Fibroblast of upper back skin (primary cell): Measurements from ENCODE around the gene ABHD8.

Source experiments
- DNase-seq: peaks from one replicate; pipeline ENCODE4 v3.0.0-alpha.2; 2013

The ABHD8 gene

DNA sequence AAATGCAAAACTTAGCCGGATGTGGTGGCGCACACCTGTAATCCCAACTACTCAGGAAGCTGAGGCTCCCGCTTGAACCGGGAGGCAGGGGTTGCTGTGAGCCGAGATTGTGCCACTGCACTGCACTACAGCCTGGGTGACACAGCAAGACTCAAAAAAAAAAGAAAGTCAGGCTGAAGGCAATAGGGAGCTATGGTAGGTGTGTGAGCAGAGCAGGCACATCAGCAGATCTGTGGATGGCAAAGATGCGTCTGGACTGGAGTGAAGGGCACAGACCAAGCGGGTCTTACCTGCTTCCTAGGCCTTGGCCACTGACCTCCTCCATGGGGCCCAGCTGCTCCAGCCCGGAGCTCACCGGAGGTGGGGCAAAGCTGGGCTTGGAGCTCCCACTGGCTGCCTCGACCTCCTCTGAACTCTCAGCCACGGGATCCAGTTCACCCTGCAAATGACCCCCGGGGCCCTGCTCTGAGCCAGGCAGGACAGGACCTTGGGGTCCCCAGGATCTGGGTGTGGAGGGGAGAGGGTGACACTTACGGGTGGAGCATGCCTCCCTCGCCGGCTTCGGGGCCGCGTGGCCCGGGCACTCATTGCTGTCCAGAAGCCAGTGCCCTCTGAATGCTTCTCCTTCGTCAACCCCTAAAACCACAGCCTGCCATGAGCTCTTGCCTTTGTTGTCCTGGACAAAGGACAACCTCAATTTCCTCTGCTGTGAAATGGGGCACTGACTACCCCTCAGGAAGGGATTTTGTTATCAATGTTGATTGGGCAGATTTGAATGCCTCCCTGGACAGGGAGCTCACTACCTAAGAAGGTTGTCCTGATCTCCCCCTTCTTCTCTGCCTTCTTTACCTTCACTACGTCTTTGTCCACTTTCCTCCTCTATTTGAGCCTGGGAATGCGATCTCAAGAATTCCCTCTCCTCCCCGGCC, 39.2 kb downstream of the ABHD8 start:
- DNase-seq: no peak

DNA sequence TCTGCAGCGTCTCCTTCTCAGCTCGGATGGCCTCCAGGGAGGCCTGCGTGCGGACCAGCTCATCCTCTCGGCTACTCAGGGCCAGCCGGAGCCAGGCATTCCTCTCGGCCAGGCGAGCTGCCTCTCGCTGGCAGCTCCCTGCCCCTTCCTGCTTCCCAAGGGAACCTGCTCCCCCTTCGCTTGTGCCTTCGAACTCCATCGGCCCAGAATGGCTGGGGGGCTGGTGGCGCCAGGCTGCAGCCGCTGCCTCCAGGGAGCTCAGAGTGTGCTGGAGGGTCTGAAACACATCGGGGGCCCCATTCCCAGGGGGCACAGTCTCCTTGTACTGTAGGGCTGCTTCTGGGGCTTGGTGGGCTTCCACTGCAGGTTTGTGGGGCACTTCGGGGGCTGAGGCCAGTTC, 40.7 kb downstream of the ABHD8 start:
- no peak for DNase-seq

DNA sequence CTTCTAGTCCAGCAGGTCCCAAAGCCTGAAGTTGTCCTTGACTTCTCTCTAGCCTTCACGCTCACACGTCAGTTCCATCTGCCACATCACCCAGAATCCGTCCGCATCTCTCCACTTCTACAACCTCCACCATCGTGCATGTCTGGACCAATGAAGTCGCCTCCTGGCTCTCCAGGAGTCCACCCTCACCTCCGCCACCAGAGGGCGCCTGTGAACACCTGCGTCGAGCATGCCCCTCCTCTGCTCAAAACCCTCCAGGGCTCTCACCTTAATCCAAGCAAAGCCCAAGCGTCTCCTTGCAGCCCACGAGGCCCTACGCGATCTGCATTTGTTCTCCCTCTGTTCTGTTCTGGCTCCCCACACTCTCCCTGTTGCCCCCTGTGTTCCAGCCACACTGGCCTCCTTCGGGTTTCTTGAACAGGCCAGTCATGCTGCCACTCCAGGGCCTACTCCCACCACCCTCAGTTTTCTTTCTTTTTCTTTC, 42.3 kb downstream of the ABHD8 start:
- peak; percentile 69 for DNase-seq

DNA sequence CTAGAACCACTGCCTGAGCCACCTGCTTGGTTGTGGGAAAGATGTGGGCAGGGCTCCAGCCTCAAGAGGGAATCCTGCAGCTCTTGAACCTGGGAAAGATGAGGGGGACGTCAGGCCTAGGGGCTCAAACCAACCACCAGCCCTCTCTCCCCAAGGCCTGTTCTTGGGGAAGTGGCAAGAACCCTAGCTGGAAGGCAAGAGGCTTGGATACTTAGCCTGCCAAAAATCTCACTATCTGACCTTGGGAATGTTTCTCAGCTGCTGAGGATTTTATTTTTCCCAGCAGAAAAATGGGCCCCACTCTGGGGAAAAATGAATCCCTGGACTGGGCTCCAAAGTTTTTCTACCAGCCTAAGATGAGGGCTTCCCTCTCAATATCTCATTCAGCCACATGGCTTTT, 43.3 kb downstream of the ABHD8 start:
- no peak for DNase-seq

DNA sequence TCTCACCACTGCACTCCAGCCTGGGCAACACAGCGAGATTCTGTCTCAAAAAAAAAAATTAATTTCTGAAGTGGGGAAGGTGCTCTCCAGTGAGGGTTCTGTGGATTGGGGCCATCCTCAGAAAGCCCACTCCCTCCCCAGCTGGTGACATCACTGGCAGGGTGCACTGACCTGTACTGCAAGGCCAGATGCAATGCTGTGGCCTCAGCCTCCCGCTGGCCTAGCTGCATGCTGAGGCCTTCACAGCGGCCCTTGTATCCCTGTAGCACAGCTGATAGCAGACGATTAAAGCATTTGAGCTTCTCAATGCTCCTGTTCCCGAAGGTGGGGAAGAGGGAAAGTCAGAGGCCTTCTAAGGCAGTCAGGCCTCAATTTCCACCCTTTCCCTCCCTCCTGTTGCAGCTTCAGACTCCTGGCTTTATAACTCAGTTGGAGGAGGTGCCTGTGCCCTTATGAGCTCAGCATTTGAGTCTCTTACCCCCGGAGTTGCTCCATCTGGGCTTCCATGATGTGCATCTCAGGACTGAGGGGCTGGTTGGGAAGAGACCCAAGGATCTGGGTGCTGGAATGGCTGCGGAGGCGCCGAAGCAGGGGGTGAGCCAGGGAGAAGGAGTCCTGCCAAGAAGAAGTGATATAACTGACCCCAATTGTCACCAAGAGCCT, 44.0 kb downstream of the ABHD8 start:
- no peak for DNase-seq

DNA sequence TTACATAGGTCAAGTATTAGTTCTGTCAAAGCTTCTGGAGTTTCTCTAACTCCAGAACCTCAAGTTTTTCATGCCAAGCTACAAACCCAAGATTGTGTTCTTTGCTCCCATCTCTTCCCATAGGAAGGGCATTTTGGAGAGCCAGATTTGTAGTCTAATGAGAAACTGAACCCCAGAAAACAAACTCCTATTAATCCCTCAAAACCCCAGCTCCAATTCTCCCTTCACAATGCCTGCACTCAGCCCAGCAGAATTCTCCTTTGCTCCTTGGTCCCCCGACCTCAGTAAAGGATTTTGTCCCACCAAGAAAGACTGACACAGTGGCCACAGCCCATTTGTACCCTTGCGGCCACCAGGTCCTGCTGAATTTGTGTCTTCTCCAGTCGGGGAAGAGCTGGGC, 47.1 kb downstream of the ABHD8 start:
- DNase-seq: no peak

DNA sequence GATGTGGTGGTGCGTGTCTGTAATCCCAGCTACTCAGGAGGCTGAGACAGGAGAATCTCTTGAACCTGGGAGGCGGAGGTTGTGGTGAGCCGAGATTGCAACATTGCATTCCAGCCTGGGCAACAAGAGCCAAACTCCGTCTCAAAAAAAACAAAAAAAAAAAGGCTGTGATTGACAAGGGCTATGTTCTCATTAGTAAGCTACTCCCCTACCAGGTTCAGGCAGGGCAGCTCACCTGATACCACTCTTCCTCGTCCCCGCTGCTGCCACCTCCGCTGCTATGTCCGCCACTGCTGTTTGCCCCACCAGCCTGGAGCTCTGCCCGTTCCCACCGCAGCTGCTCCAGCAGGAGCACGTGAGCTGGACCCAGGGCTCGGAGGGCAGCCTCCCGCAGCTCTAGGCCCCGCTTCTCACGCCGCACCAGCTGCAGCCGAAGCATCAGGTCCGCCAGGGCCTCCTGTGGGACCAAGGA, 48.0 kb downstream of the ABHD8 start:
- DNase-seq: no peak

DNA sequence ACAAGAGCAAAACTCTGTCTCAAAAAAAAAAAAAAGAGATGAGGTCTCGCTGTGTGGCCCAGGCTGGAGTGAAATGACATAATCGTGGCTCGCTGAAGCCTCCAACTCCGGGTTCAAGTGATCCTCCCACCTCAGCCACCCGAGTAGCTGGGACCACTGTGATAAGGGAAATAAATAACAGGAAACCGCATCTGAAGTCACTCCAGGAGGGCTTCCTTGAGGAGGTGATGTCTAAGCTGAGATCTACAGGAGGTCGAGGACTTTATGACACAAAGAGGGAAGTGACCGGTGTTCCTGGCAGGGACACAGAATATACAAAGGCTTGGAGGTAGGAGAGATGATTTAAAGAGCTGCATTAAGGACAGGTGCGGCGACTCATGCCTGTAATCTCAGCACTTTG, 48.6 kb downstream of the ABHD8 start:
- no peak for DNase-seq

DNA sequence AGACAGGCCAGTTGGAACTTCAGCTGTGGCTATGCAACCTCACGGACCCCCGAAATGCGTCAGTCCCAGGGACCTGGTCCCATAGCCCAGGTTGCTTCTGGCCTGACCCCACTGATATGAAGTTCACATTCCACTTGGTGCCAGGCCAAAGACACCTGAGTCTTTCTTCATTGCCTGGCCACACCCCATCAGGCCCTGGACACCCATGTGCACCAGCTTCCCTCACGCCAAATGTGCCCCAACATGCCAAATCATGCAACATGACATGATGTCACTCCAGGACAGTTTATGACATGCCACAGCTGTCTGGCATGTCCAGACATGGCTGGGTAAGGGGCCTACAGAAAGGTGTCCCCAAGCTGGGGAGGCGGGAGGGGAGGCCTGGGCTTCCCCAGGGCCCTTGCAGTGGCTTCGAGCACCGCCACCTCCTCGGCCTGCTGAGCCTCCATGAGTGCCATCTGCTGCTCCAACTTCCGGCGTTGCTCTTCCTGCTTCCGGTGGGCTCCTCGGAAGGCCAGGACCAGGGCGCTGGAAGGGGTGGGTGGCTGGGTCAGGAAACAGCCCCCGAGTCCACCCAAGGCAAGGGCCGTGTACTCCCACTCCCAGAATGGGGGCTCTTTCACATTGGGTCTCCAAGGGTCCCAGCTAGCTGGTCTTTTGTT, 53.2 kb downstream of the ABHD8 start:
- no peak for DNase-seq

DNA sequence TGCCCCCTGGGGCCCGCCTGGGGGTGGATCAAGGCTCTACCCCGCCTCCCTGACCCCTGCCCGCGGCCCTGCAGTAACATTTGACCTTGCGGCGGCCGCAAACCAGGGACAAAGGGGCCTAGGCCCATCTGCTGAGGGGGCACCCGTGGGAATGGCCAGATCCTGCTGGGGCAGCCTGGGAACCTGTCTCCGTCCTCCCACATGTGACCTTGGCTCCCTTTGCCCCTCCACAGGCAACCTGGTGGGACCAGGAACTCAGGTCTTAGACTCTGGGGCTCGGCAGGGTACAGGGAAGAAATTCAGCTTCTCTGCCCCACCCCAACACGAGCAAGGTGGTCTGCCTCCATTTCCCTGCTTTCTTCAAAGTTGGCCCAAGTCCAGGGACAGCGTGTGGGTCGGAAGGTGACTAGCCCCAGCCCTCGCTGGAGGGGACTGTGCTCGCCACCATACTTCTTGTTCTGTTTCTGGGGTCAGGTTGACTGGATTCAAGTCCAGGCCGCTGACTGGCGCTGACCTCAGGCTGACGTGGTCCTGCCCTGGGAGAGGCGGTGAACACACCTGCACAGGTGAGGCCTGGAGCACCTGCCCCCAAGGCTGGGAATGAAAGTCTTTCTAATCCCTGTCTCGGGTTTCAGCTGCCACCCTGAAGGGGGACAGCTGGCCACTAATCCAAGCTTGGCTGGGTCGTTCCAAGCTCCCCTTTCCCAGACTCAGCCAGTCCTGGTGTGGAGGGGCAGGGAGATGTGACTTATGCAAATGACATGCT, 55.0 kb downstream of the ABHD8 start:
- no peak for DNase-seq

DNA sequence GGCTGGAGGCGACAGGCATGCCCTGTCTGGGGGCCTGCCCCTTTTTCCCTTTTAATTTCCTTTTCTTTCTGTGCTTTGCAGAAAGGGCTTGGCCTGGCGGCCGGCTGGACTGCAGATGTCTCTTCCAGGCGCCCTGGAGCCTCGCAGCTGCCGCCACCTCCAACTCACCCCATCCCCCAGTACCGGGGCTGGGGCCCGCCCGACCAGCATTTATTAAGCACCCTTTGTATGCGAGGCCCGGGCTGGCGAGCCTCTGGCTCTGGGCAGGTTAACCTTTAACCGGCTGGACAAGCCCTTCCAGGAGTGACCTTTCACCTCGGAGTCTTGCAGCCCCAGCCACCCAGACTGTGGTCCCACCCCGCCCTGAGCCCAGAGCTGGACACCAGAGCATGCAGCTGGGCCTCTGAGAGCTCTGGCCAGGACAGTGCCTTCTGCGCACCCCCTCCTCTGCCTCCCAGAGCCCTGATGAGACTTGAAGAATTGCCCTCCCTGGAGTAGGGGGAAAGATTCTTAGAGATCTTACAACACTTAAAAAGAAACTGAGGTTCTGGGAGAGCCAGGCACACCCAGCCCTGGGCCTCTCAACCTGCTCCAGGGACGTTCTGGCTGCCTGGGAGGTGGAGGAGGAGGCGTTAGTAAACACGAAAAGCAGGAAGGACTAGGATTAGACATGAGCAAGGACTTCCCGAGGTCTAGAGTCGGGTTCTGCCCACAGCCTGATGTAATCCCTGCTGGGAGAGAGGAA, 56.4 kb downstream of the ABHD8 start:
- DNase-seq: no peak

DNA sequence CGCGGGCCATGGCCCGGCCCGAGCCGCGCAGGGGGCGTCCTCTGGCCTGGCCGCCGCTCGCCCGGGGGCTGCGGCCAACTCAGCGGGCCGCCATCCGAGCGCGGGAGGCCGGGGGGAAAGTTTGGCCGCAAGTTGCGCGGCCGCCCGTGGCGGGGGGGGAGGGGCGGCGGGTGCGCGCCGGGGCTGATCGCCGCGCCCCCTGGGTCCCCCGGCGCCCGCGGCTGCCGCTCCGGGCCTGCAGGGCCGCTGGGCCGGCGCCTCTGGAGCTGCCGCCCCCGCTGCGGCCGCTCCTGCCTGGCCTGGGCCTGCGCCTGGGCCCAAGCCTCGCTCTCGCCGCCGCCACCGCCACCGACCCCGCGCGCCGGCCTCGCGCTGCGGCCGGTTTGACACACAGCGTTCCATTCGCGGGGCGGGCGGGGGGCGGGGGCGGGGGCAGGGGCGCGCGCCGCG, 57.7 kb downstream of the ABHD8 start, which contains the start of gene NR2F6:
Gene NR2F6 (minus strand): TSS at position 385 of the 450 bp plus-strand sequence. CDS start 699 bp downstream, outside the sequence.
- DNase-seq: no peak

DNA sequence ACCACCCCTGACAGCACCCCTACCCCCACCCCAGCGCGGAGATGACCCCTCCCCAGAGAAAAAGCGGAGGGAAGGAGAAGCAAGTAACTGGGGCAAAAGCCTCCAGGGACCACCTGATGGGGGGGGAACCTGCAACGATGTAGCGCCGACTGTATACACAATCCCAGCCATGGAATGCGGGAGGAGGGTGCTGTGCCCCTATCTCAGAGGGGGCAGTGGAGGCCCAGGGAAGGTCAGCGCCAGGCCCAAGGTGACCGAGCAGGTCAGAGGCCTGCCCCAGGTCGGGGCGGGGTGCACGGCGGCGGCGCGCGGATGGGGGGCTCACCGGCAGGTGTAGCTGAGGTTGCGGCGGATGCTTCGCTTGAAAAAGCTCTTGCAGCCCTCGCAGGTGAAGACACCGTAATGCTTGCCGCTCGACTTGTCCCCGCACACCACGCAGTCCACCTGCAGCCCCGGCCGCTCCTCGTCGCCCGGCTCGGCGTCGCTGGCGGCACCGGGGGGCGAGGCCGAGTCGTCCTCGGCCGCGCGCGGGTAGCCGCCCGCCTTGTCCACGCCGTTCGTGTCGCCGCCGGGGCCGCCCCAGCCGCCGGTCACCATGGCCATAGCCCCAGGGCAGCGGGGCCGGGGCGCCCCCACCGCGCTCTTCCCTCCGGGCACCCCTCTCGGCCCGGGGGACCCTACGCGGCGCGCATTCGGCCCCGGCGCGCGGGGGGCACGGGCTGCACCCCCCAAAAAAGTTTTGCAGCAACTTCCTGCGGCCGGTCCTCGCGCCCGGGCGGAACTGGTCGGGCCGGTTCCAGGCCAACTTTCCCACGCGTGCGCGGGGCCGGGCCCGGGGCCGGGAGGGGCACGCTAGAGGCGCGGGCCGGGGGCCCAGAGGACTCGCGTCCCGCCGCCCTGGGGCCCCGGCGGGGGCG, 58.3 kb downstream of the ABHD8 start:
- no peak for DNase-seq

DNA sequence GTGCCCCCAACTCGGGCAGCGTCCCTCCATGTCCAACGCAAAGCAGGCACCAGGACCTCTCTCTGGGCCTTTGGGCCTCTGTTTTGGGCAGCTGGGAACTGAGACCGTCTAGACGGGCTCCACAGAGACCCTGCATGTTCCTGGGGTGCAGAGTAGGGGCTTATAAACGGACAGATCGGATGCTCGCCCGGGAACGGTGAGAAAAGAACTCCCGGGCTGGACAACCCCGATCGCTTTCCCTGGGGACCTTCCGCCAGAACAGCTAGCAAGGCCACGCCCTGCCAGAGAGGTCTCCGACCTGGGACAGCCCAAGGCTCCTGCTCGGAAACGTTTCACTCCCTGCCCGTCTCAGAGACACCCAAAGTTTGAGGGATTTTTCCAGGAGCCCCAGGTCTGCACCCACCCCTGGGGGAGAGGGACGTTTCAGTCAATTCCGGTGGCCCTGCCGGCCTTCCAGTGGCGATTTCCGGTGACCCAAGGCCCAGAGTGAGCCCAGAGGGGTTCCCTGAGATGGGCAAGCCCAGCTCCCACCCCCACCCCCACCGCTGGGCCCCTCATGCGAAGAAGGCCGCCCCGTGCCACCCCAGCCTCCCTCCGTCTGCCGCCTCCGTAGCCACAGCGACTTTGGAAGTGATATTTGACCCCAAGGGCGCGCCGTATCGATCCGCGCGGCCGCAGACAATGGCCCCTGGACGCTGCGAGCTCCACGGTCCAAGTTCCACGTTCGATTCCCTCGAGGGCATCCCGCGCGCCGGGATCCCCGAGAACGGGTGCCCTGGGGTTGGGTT, 59.2 kb downstream of the ABHD8 start:
- peak; percentile 28 for DNase-seq

DNA sequence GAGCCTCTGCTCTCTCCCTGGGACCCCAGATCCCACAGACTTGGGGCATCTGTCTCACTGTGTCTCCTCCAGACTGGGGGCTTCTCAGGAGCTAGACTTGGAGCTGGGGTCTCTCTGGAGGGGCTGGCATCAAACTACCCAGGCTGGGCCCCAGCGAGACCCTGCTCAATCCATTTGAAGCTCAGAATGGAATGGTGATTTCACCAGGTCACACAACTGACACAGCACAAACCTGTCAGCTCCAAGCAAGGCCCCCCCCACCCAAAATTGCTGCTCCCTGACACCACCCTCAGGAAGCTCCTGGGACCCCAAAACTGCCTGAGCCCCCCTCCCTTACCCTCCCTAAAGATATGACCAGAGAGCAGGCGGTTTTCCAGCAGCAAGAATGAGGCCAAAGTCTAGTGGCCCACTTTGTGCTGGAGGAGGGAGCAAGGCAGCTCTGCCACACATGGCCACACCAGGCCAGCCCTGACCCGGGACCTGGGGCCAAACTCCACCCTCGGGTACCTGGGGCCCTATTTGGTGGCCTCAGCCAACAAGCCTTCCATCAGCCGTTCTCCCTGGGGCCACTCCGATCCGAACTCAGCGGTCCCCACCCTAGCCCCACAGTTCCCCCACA, 59.9 kb downstream of the ABHD8 start:
- no peak for DNase-seq

DNA sequence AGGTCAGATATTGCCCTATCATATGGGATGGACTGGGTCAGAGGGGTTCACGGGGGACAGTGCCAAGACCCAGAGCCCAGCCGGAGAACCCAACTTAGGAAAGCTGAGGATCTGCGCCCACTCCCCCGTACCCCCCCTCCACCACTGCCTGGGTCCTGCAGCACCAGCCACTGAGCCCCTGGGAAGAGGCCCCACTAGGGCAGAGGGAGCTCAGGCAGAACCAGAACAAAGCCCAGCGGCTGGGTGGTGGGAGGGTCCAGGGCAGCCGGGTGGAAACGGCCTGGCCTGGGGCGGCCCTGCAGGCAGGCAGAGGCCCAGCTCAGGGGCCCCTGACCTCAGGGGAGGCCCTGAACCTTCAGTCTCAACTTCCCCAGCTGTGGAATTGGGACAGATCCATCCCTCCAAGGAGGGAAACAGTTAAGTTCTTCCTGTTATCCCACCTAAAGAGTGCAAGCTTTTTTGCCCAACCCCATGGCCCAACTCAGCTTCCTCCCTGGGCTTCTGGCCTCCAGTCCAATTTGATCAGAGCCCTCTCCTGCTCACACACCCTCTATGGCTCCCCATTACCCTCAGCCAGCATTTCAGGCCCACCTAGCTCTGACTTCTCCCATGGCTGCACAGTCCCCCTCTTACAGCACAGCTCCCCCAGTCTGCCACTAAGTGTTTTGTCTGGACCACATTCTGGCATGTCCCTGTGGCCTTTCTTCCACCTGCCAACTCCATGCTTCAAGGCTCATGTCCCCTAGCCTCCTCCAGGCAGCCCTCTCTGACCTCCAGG, 60.6 kb downstream of the ABHD8 start:
- DNase-seq: no peak
